ENCODE measurements around the gene SGTB.
"Not testable (repeated sequence)": the region's sequence is repeated elsewhere in the genome, so short reads cannot be mapped to it uniquely, and the experiment has no call there.

The SGTB gene

GRCh38 chr5:65732046-65732445 is 10.1 kb upstream of the SGTB start:
- not testable (repeated sequence) for FAIRE-seq

- no peak for FAIRE-seq
Measured at GRCh38 chr5:65730910-65731309, 9.0 kb upstream of the SGTB start.

- FAIRE-seq, result no peak
Measured at GRCh38 chr5:65728218-65728617, 6.3 kb upstream of the SGTB start.

GRCh38 chr5:65727491-65728156 is 5.7 kb upstream of the SGTB start:
- no peak for FAIRE-seq

GRCh38 chr5:65722575-65723403 is 880 bp upstream of the SGTB start:
- peak; percentile 45 for FAIRE-seq

GRCh38 chr5:65721050-65721719 is 724 bp downstream of the SGTB start:
- FAIRE-seq, result no peak

GRCh38 chr5:65718576-65719310 is 3.2 kb downstream of the SGTB start:
- no peak for FAIRE-seq

- FAIRE-seq, result no peak
Measured at GRCh38 chr5:65708145-65708544, 13.8 kb downstream of the SGTB start.

- no peak for FAIRE-seq
Measured at GRCh38 chr5:65707663-65708062, 14.2 kb downstream of the SGTB start.

- FAIRE-seq, result no peak
Measured at GRCh38 chr5:65704621-65705239, 17.2 kb downstream of the SGTB start.

GRCh38 chr5:65702036-65702435 is 19.9 kb downstream of the SGTB start:
- FAIRE-seq, result no peak

GRCh38 chr5:65699338-65699737 is 22.6 kb downstream of the SGTB start:
- FAIRE-seq, result no peak

- FAIRE-seq, result peak; percentile 17
Measured at GRCh38 chr5:65696892-65697291, 25.0 kb downstream of the SGTB start.

- no peak for FAIRE-seq
Measured at GRCh38 chr5:65695896-65696295, 26.0 kb downstream of the SGTB start.

- FAIRE-seq, result no peak
Measured at GRCh38 chr5:65695162-65695755, 26.6 kb downstream of the SGTB start.

- no peak for FAIRE-seq
Measured at GRCh38 chr5:65693121-65693520, 28.8 kb downstream of the SGTB start.

GRCh38 chr5:65682148-65682547 is 39.8 kb downstream of the SGTB start:
- no peak for FAIRE-seq

- FAIRE-seq, result not testable (repeated sequence)
Measured at GRCh38 chr5:65676056-65676455, 45.9 kb downstream of the SGTB start.

GRCh38 chr5:65674749-65675148 is 47.2 kb downstream of the SGTB start:
- FAIRE-seq, result no peak

- FAIRE-seq, result no peak
Measured at GRCh38 chr5:65672796-65673195, 49.1 kb downstream of the SGTB start.

GRCh38 chr5:65668696-65669095 is 53.2 kb downstream of the SGTB start:
- no peak for FAIRE-seq
